Thyroid gland (tissue), 4 donors: ENCODE measurements around the gene FEV.

Experiments used
- POLR2A ChIP-seq, 2 donors: fragments of 450-650 bp; IDR thresholded peaks; one replicate each; pipeline ENCODE4 v1.6.1; 2017; ENCODE audit warnings: antibody characterized with exemption in 2 of 2, mild to moderate bottlenecking in 2 of 2, moderate library complexity in 1 of 2
- TF ChIP-seq, protein P1 (sequence below), 6 experiments: fragments of 200-600 bp in 3 of 6; fragments of 450-650 bp in 3 of 6; sonication (generic) in 3 of 6; IDR thresholded peaks; one replicate each; pipeline ENCODE4 v1.5.1; 2016 to 2019; ENCODE audit warnings: antibody characterized with exemption in 6 of 6, mild to moderate bottlenecking in 2 of 6, inconsistent platforms in 1 of 6, moderate library complexity in 1 of 6

DNA sequence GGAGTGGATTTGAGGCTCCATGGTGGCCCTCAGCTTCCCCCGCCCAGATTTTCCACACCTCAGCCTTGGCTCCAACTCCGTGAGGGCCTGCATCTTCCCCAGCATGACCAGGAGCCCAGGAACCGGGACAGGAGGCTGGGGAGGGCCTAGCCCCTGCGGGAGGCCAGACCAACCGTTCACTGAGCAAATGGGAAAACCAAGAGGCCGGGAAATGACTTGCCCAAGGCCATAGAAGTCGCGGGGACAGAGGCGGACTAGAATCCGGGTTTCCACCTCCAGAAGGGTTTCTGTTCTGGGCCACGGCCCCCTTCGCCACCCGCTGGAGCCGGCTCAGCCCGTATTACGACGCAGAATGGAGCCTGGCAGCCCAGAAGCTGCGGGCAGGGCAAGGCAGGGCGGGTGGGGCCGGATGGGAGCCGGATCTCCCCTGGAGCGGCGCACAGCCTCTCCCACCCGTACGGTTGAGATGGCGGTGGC lies 16.2 kb upstream of the FEV start:
- TF ChIP-seq, protein P1, sequence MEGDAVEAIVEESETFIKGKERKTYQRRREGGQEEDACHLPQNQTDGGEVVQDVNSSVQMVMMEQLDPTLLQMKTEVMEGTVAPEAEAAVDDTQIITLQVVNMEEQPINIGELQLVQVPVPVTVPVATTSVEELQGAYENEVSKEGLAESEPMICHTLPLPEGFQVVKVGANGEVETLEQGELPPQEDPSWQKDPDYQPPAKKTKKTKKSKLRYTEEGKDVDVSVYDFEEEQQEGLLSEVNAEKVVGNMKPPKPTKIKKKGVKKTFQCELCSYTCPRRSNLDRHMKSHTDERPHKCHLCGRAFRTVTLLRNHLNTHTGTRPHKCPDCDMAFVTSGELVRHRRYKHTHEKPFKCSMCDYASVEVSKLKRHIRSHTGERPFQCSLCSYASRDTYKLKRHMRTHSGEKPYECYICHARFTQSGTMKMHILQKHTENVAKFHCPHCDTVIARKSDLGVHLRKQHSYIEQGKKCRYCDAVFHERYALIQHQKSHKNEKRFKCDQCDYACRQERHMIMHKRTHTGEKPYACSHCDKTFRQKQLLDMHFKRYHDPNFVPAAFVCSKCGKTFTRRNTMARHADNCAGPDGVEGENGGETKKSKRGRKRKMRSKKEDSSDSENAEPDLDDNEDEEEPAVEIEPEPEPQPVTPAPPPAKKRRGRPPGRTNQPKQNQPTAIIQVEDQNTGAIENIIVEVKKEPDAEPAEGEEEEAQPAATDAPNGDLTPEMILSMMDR (IDR thresholded peaks at IDR 0.05), result no peak
- no peak for TF ChIP-seq POLR2A (IDR thresholded peaks at IDR 0.05)
